ENCODE data around the gene PDPR. TPM values are rescaled to one million over a fixed set of nuclear protein-coding genes. Genes with fewer than 3 reads are reported as not detected.
A peak's percentile ranks its signal among the peaks of the same experiment; 100 is the strongest.
"Not testable (repeated sequence)": the region's sequence is repeated elsewhere in the genome, so short reads cannot be mapped to it uniquely, and the experiment has no call there.

The PDPR gene
- total RNA-seq, 1 experiment from 2014 or later = 42.9 TPM

DNA sequence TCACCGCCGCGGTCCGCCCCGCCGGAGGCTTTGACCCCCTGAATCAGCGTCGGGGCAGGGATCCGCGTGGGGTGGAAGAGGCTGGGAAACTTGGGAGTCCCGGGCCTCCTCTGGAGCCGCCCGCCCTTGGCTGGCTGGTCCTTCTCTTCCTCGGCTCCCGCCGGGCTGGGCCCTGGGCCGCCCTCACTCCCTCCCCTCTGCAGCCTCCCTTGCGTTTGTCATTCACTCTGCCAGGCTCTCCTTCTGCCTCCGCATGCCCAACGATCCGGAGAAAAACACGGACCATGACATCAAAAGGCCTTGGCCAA is 74.4 kb downstream of the PDPR start:
- CTCF ChIA-PET; BruUV-seq (replicated peaks); H3K4me1 Mint-ChIP-seq (ENCODE audit: low read depth, unreplicated experiment); H3K4me3 ChIP-seq (ENCODE audit: low read depth, low read length); H3K9me3 Mint-ChIP-seq (ENCODE audit: unreplicated experiment); H3K4me3 Mint-ChIP-seq (ENCODE audit: unreplicated experiment); intact Hi-C loops (cut with micrococcal nuclease; ENCODE audit: unreplicated experiment); H3K27me3 Mint-ChIP-seq (ENCODE audit: insufficient read depth, unreplicated experiment); H3K27me3 ChIP-seq (replicated peaks; ENCODE audit: control insufficient read depth, insufficient read depth, low read length); H3K36me3 Mint-ChIP-seq (ENCODE audit: insufficient read depth, unreplicated experiment); POLR2A ChIA-PET; H3K9me3 ChIP-seq; DNase-seq; H3K27ac Mint-ChIP-seq (ENCODE audit: unreplicated experiment); H3K4me1 ChIP-seq; H3K36me3 ChIP-seq (ENCODE audit: control insufficient read depth, insufficient read depth, low read length): not testable (repeated sequence)

GRCh38 chr16:70190574-70190973 is 76.4 kb downstream of the PDPR start:
- H3K4me3 ChIP-seq (ENCODE audit: low read depth, low read length); intact Hi-C loops (cut with micrococcal nuclease; ENCODE audit: unreplicated experiment); POLR2A ChIA-PET; H3K9me3 ChIP-seq; H3K4me1 Mint-ChIP-seq (ENCODE audit: low read depth, unreplicated experiment); BruUV-seq (replicated peaks); H3K4me1 ChIP-seq; H3K36me3 ChIP-seq (ENCODE audit: control insufficient read depth, insufficient read depth, low read length); H3K9me3 Mint-ChIP-seq (ENCODE audit: unreplicated experiment); H3K4me3 Mint-ChIP-seq (ENCODE audit: unreplicated experiment); H3K27ac Mint-ChIP-seq (ENCODE audit: unreplicated experiment); H3K27me3 Mint-ChIP-seq (ENCODE audit: insufficient read depth, unreplicated experiment); DNase-seq; CTCF ChIA-PET; H3K27me3 ChIP-seq (replicated peaks; ENCODE audit: control insufficient read depth, insufficient read depth, low read length); H3K36me3 Mint-ChIP-seq (ENCODE audit: insufficient read depth, unreplicated experiment): not testable (repeated sequence)

GRCh38 chr16:70196683-70197300 is 82.7 kb downstream of the PDPR start:
- H3K27ac Mint-ChIP-seq (ENCODE audit: unreplicated experiment); intact Hi-C loops (cut with micrococcal nuclease; ENCODE audit: unreplicated experiment); DNase-seq; H3K27me3 Mint-ChIP-seq (ENCODE audit: insufficient read depth, unreplicated experiment); H3K36me3 Mint-ChIP-seq (ENCODE audit: insufficient read depth, unreplicated experiment); H3K36me3 ChIP-seq (ENCODE audit: control insufficient read depth, insufficient read depth, low read length); H3K27me3 ChIP-seq (replicated peaks; ENCODE audit: control insufficient read depth, insufficient read depth, low read length); H3K9me3 ChIP-seq; H3K4me3 ChIP-seq (ENCODE audit: low read depth, low read length); H3K4me1 Mint-ChIP-seq (ENCODE audit: low read depth, unreplicated experiment); H3K4me1 ChIP-seq; BruUV-seq (replicated peaks); POLR2A ChIA-PET; H3K4me3 Mint-ChIP-seq (ENCODE audit: unreplicated experiment); H3K9me3 Mint-ChIP-seq (ENCODE audit: unreplicated experiment); CTCF ChIA-PET: not testable (repeated sequence)

DNA sequence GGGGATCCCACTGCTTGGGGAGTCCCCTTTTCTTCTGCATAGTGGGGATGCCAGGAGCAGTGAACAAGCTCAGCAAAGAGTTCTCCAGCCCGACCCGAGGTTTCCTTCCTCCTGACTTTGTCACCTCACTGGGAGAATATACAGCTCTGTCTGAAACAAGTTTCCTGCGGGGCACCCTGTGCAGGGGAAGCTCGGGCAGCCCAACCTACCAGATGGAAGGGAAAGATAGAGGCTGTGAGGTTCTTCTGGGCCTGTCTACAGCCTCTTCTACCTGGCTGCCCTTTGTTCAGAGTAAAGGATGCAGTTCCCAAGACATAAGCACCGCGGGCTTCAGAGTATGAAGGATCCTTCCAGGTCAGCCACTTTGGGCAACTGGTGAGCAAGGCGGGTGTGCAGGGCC is 83.5 kb downstream of the PDPR start:
- H3K27me3 ChIP-seq (replicated peaks; ENCODE audit: control insufficient read depth, insufficient read depth, low read length); H3K4me3 Mint-ChIP-seq (ENCODE audit: unreplicated experiment); H3K36me3 Mint-ChIP-seq (ENCODE audit: insufficient read depth, unreplicated experiment); H3K36me3 ChIP-seq (ENCODE audit: control insufficient read depth, insufficient read depth, low read length); CTCF ChIA-PET; H3K4me1 ChIP-seq; BruUV-seq (replicated peaks); POLR2A ChIA-PET; intact Hi-C loops (cut with micrococcal nuclease; ENCODE audit: unreplicated experiment); DNase-seq; H3K4me1 Mint-ChIP-seq (ENCODE audit: low read depth, unreplicated experiment); H3K9me3 Mint-ChIP-seq (ENCODE audit: unreplicated experiment); H3K9me3 ChIP-seq; H3K4me3 ChIP-seq (ENCODE audit: low read depth, low read length); H3K27me3 Mint-ChIP-seq (ENCODE audit: insufficient read depth, unreplicated experiment); H3K27ac Mint-ChIP-seq (ENCODE audit: unreplicated experiment): not testable (repeated sequence)

DNA sequence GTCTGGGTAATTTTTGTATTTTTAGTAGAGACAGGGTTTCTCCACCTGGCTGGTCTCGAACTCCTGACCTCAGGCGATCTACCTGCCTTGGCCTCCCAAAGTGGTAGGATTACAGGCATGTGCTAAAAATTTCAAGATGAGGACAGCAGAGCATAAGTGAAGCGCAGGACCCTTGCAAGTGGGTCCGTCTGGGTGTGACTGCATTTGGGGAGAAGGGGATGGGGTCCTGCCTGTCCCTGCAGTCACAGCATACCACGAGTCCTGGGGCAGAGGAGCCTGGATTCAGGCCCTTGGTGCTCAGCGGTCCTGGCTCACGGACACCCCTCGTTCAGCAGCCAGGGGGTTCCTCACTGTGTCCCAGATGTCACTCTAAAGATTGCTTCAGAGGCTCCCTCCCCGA is 84.1 kb downstream of the PDPR start:
- H3K4me3 ChIP-seq (ENCODE audit: low read depth, low read length); CTCF ChIA-PET; POLR2A ChIA-PET: not testable (repeated sequence)

DNA sequence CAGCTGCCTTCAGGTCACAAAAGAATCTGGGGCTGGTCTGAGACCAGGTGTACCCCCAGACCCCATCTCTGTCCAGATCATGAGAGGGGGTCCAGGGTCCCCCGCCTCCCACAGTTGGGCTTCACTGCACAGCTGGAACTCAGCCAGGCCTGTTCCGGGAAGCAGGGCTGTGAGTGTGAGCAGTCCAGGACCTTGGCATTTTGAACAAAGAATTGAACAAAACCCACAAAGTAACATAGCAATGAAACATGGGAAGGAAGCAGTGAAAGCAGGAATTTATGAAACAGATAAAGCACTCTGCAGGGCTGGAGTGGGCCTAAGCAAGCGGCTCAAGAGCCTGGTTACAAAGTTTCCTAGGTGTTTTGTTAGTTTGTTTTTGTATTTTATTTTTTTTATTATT is 84.5 kb downstream of the PDPR start:
- H3K27me3 ChIP-seq (replicated peaks; ENCODE audit: control insufficient read depth, insufficient read depth, low read length); H3K9me3 Mint-ChIP-seq (ENCODE audit: unreplicated experiment); intact Hi-C loops (cut with micrococcal nuclease; ENCODE audit: unreplicated experiment); H3K9me3 ChIP-seq; CTCF ChIA-PET; H3K4me1 ChIP-seq; H3K4me3 Mint-ChIP-seq (ENCODE audit: unreplicated experiment); BruUV-seq (replicated peaks); H3K36me3 ChIP-seq (ENCODE audit: control insufficient read depth, insufficient read depth, low read length); H3K36me3 Mint-ChIP-seq (ENCODE audit: insufficient read depth, unreplicated experiment); H3K27me3 Mint-ChIP-seq (ENCODE audit: insufficient read depth, unreplicated experiment); H3K27ac Mint-ChIP-seq (ENCODE audit: unreplicated experiment); DNase-seq; H3K4me1 Mint-ChIP-seq (ENCODE audit: low read depth, unreplicated experiment); POLR2A ChIA-PET; H3K4me3 ChIP-seq (ENCODE audit: low read depth, low read length): not testable (repeated sequence)

More for the DNA sequence above, 84.1 kb downstream of the PDPR start:
- intact Hi-C loops (cut with micrococcal nuclease; ENCODE audit: unreplicated experiment); H3K36me3 ChIP-seq (ENCODE audit: control insufficient read depth, insufficient read depth, low read length); H3K4me1 Mint-ChIP-seq (ENCODE audit: low read depth, unreplicated experiment); DNase-seq; BruUV-seq (replicated peaks); H3K27me3 Mint-ChIP-seq (ENCODE audit: insufficient read depth, unreplicated experiment); H3K4me3 Mint-ChIP-seq (ENCODE audit: unreplicated experiment); H3K9me3 ChIP-seq; H3K36me3 Mint-ChIP-seq (ENCODE audit: insufficient read depth, unreplicated experiment); H3K27ac Mint-ChIP-seq (ENCODE audit: unreplicated experiment); H3K9me3 Mint-ChIP-seq (ENCODE audit: unreplicated experiment); H3K27me3 ChIP-seq (replicated peaks; ENCODE audit: control insufficient read depth, insufficient read depth, low read length); H3K4me1 ChIP-seq: not testable (repeated sequence)

- H3K4me3 ChIP-seq (ENCODE audit: low read depth, low read length); H3K9me3 ChIP-seq; H3K27ac Mint-ChIP-seq (ENCODE audit: unreplicated experiment); DNase-seq; H3K4me3 Mint-ChIP-seq (ENCODE audit: unreplicated experiment); H3K4me1 ChIP-seq; H3K9me3 Mint-ChIP-seq (ENCODE audit: unreplicated experiment); H3K4me1 Mint-ChIP-seq (ENCODE audit: low read depth, unreplicated experiment); H3K27me3 Mint-ChIP-seq (ENCODE audit: insufficient read depth, unreplicated experiment); POLR2A ChIA-PET; intact Hi-C loops (cut with micrococcal nuclease; ENCODE audit: unreplicated experiment); H3K36me3 Mint-ChIP-seq (ENCODE audit: insufficient read depth, unreplicated experiment); CTCF ChIA-PET; H3K27me3 ChIP-seq (replicated peaks; ENCODE audit: control insufficient read depth, insufficient read depth, low read length); H3K36me3 ChIP-seq (ENCODE audit: control insufficient read depth, insufficient read depth, low read length): not testable (repeated sequence)
- BruUV-seq (replicated peaks) = TSS peak; percentile 41
Observed at GRCh38 chr16:70199170-70199569, 85.0 kb downstream of the PDPR start.

All from Caco-2 (cell line).